Lower lobe of right lung (tissue), 2 donors: ENCODE results near the gene MORN1. TPM values are rescaled to one million over a fixed set of nuclear protein-coding genes. Genes with fewer than 3 reads are reported as not detected.
A peak's percentile ranks its signal among the peaks of the same experiment; 100 is the strongest.

Experiments
- ATAC-seq, 2 donors: fragments of 200-7000 bp; cut with Tn5 transposase; one replicate each; pipeline ENCODE4 v1.9.1; 2020 to 2022; ENCODE audit warnings: mild to moderate bottlenecking in 2 of 2, moderate library complexity in 2 of 2
- DNase-seq: peaks from one replicate; pipeline ENCODE4 v3.0.0-alpha.2; 2020
- H3K27ac ChIP-seq: fragments of 200-600 bp; one replicate; pipeline ENCODE4 v1.8.0; 2022
- H3K27me3 ChIP-seq: fragments of 200-600 bp; one replicate; pipeline ENCODE4 v1.8.0; 2022; ENCODE audit warnings: low read depth
- H3K36me3 ChIP-seq: fragments of 200-600 bp; one replicate; pipeline ENCODE4 v1.8.0; 2022; ENCODE audit warnings: mild to moderate bottlenecking
- H3K4me1 ChIP-seq: fragments of 200-600 bp; one replicate; pipeline ENCODE4 v1.8.0; 2022
- H3K4me3 ChIP-seq: fragments of 200-600 bp; one replicate; pipeline ENCODE4 v1.8.0; 2022; ENCODE audit warnings: mild to moderate bottlenecking
- H3K9me3 ChIP-seq: fragments of 200-600 bp; one replicate; pipeline ENCODE4 v1.8.0; 2022
- intact Hi-C: fragments of 100-400 bp; cut with DNase I; formaldehyde crosslinking; loops from one replicate; pipeline ENCODE4 v1.11.0; 2022
- total RNA-seq: library from RNA; stranded (reverse); fragmentation: NEBNext Ultra II Directional; extraction: Animal tissue kit (Norgen Biotek cat#: 25700); gene quantifications from one replicate; pipeline ENCODE4 v1.2.1, GENCODE V29; 2021
- TF ChIP-seq, protein P1 (sequence below): fragments of 200-600 bp; IDR thresholded peaks from one replicate; pipeline ENCODE4 v1.8.0; 2022; ENCODE audit warnings: antibody characterized with exemption, mild to moderate bottlenecking
- donor health status: DM: no; HTN: yes; CAD: no; lungs with severe emphysema.

Gene MORN1
- total RNA-seq, 1 donor from 2014 or later, result 13.4 TPM

DNA sequence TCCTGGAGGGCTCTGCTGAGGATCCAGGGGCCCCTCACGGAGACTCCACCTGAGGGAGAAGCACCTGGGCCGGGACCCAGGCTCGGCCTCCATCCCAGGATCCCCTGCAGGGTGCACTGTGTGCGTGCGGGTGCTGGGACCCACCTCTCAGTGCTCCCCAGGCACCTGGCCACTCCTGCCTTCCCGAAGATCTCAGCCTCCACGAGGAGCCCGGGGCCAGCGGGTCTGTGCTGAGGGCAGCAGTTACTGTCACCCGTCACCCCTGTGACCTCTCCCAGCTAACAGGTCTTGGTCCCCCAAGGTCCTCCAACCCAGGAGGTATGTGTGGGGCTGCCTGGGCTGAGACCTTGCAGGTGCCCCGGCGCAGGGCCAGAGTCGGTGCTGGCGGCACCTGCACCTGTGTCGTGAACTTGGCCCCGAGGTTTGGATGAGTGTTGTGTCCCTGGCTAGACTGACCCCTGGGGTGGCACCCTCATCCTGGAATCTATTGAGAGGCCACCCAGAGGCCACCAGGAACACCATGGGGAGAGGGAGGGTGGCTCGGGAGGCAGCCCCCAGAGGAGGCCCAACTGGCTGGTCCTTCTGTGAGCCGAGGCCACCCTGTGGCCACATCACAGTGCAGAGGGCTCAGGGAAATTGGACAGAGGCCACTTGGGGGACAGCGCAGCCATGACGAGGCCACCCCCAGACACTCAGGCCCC is 17.7 kb downstream of the MORN1 start:
- ATAC-seq (no peak), DNase-seq (peak; percentile 36)
- Histone ChIP-seq H3K9me3 (no peaks in the 10 kb centered on the region), H3K4me3 (no peak overlapping the region), H3K36me3 (peaks cover 7% of the 10 kb centered on the region), H3K27me3 (no peaks in the 10 kb centered on the region), H3K27ac (no peak overlapping the region), H3K4me1 (no peaks in the 10 kb centered on the region)
- intact Hi-C loops, result no loop called here
- TF ChIP-seq, protein P1, sequence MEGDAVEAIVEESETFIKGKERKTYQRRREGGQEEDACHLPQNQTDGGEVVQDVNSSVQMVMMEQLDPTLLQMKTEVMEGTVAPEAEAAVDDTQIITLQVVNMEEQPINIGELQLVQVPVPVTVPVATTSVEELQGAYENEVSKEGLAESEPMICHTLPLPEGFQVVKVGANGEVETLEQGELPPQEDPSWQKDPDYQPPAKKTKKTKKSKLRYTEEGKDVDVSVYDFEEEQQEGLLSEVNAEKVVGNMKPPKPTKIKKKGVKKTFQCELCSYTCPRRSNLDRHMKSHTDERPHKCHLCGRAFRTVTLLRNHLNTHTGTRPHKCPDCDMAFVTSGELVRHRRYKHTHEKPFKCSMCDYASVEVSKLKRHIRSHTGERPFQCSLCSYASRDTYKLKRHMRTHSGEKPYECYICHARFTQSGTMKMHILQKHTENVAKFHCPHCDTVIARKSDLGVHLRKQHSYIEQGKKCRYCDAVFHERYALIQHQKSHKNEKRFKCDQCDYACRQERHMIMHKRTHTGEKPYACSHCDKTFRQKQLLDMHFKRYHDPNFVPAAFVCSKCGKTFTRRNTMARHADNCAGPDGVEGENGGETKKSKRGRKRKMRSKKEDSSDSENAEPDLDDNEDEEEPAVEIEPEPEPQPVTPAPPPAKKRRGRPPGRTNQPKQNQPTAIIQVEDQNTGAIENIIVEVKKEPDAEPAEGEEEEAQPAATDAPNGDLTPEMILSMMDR, result no peak

DNA sequence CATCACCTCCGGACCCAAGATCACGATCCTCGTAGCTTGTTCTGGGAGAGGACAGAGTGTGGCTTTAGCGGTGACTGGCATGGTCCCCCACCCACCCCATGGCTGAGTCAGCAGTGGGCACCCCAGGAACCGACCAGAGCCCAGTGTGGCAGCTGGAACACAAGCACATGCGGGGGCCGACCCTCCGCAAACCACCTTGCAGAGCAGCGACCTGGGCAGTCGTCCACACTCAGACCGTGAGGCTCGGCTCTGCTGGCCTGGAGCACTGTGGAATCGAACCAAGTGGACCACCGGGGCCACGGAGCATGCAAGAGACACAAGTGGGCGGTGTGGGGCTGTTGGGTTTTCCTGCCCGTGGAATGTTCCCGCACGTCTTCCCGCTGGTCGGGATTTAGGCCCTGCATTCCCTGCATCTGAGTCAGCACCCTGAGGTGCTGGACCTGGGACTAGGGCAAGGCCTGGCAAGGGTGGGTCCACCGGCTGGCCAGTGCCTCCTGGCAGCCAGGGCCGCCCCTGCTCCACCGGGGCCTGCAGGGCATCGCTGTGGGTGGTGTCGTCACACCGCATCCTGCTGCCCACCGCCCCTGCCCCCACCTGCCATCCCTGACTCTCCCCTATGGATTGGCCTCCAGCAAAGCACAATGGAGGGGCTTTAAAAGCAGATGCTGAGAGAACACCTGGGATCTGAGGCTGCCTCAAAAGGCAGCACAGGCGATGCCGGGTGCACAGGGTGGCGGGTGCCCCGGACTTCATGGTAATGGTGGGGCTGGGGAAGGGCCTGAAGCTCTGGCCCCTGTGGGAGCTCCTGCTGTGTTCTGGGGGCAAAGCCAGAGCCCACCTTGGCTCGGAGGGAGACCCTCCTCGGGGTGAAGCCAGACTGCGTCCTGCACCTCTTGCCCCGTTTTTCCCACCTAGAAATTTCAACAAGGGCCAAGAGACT is 18.5 kb downstream of the MORN1 start:
- TF ChIP-seq, protein P1, result no peak
- ATAC-seq, result no peak
- Histone ChIP-seq H3K36me3 (peaks cover 7% of the 10 kb centered on the region), H3K27ac (no peak overlapping the region), H3K27me3 (no peaks in the 10 kb centered on the region), H3K4me3 (no peak overlapping the region), H3K9me3 (no peaks in the 10 kb centered on the region), H3K4me1 (no peaks in the 10 kb centered on the region)
- peak; percentile 44 for DNase-seq
- intact Hi-C loops, result no loop called here

DNA sequence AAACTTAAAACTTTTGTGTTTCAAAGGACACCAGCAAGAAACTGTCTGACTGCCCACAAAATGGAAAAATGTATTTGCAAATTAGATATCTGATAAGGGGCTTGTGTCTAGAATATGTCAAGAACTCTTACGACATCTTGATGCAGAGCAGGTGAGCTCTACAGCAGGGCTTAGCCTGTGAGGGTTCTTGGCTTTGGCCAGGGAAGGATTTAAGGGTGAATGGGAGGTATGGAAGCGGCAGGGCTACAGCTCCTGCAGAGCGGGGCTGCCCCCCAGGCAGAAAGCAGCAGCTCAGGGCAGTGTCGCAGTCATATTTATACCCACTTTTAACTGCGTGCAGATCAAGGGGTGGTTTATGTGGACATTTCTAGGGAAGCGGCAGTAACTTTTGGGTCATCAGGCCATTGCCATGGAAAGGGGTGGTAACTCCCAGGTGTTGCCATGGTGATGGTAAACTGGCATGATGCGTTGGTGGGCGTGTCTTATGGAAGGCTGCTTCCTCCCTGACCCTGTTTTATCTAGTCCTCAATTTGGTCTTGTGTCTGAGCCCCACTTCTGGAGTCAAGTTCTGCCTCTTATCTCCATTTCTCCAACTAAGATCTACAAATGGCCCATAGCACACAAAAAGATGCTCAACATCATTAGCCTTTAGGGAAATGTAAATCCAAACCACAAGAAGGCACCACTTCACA is 23.2 kb downstream of the MORN1 start:
- DNase-seq (no peak), ATAC-seq (no peak)
- Histone ChIP-seq H3K27ac (no peak overlapping the region), H3K9me3 (no peaks in the 10 kb centered on the region), H3K27me3 (no peaks in the 10 kb centered on the region), H3K4me1 (no peaks in the 10 kb centered on the region), H3K4me3 (no peak overlapping the region), H3K36me3 (peaks cover 7% of the 10 kb centered on the region)
- intact Hi-C loops, result no loop called here
- TF ChIP-seq, protein P1, result no peak

DNA sequence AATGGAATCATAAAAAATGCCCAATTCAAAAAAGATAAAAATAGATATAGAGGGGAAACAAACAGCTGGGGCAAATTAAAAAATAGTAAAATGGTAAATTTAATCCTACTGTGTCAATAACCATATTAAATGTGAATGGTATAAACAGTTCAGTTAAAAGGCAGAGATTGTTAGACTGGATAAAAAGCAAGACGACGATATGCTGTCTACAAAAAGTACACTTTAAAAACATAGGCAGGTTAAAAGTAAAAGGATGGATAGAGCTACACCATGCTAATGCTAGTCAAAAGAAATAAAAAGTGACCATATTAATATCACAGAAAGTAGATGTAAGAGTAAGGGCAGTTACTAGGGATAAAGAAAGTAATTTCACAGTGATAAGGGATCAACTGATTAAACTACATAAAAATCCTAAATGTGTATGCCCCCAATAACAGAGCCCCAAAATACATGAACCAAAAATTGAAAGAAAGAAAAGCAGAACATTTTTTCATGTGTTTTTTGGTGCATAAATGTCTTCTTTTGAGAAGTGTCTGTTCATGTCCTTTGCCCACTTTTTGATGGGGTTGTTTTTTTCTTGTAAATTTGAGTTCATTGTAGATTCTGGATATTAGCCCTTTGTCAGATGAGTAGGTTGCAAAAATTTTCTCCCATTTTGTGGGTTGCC is 27.4 kb downstream of the MORN1 start:
- Histone ChIP-seq H3K4me1 (no peaks in the 10 kb centered on the region), H3K27ac (no peak overlapping the region), H3K36me3 (no peaks in the 10 kb centered on the region), H3K4me3 (no peak overlapping the region), H3K27me3 (no peaks in the 10 kb centered on the region), H3K9me3 (no peaks in the 10 kb centered on the region)
- DNase-seq (no peak), ATAC-seq (no peak)
- intact Hi-C loops, result no loop called here
- TF ChIP-seq, protein P1, result no peak
